HepG2 (cell line): Measurements from ENCODE around the gene THBS2. TPM values are rescaled to one million over a fixed set of nuclear protein-coding genes. Genes with fewer than 3 reads are reported as not detected.

Experiments
- ATAC-seq: fragments of 200-7000 bp; cut with Tn5 transposase; 3 replicates; pipeline ENCODE4 v1.9.1; 2020; ENCODE audit warnings: mild to moderate bottlenecking, moderate library complexity
- BruUV-seq: library from RNA; stranded (reverse); fragments of 400-500 nt; replicated peaks from 2 replicates; lab custom pipeline; 2021; lab: Mats Ljungman, UMichigan
- CTCF ChIA-PET: fragments of 300-600 bp; formaldehyde crosslinking; extraction: SDS; loops from one replicate; lab custom pipeline; 2021; ENCODE audit warnings: low total read pairs, inconsistent platforms, low intra/inter-chr PET ratio; lab: Yijun Ruan, JAX
- POLR2A ChIA-PET: fragments of 350-600 bp; sonication (Branson Sonifier 250); formaldehyde crosslinking; loops from one replicate; lab custom pipeline; 2020; ENCODE audit warnings: antibody characterized with exemption, inconsistent platforms; lab: Yijun Ruan, JAX
- DNase-seq: peaks from one replicate; pipeline ENCODE4 v3.0.0-alpha.2; 2015; ENCODE audit warnings: low spot score
- FAIRE-seq: peaks from 3 replicates; lab custom pipeline; 2011; peaks lifted over from hg19 to GRCh38; lab: Jason Lieb, UNC
- H2AFZ ChIP-seq: one replicate; pipeline ENCODE4 v1.6.1; 2011; ENCODE audit warnings: low read length, inconsistent platforms
- H3K27ac ChIP-seq: fragments of 300-600 bp; 3 replicates; pipeline ENCODE4 v1.8.0; 2011; ENCODE audit warnings: mixed run types, mild to moderate bottlenecking, mixed read lengths, low read length, inconsistent platforms; ENCODE audit not compliant: insufficient read depth; ENCODE audit errors: extremely low read length
- H3K27me3 ChIP-seq, 2 experiments: fragments of 200-600 bp in 1 of 2; 2 replicates in 1 of 2; 3 replicates in 1 of 2; pipeline versions ENCODE4 v1.6.0 to v1.8.0; 2011; ENCODE audit warnings: low read length in 2 of 2, mild to moderate bottlenecking in 2 of 2, moderate library complexity in 2 of 2, inconsistent platforms in 1 of 2; ENCODE audit not compliant: insufficient read depth in 2 of 2, control insufficient read depth in 1 of 2
- H3K36me3 ChIP-seq, 2 experiments: fragments of 200-600 bp in 1 of 2; replicated peaks in 1 of 2; 2 replicates in 1 of 2; 3 replicates in 1 of 2; pipeline versions ENCODE4 v1.5.1 to v1.8.0; 2011; ENCODE audit warnings: low read length in 2 of 2, inconsistent platforms in 1 of 2; ENCODE audit not compliant: insufficient read depth in 2 of 2, control insufficient read depth in 1 of 2
- H3K4me1 ChIP-seq: 2 replicates; pipeline ENCODE4 v1.5.1; 2012; ENCODE audit warnings: low read length, inconsistent platforms; ENCODE audit not compliant: insufficient read depth
- H3K4me2 ChIP-seq: 2 replicates; pipeline ENCODE4 v1.6.0; 2011; ENCODE audit warnings: low read depth, low read length, inconsistent platforms
- H3K4me3 ChIP-seq, 3 experiments: fragments of 200-600 bp in 1 of 3; sonication (generic), shearing (Covaris generic) in 1 of 3; replicated peaks in 1 of 3; 2 replicates each; pipeline ENCODE4 v1.5.1; 2011 to 2016; ENCODE audit warnings: low read length in 3 of 3, inconsistent platforms in 2 of 3, low read depth in 2 of 3, mild to moderate bottlenecking in 2 of 3, control low read depth in 1 of 3, mixed read lengths in 1 of 3; ENCODE audit not compliant: insufficient read depth in 1 of 3
- H3K79me2 ChIP-seq: one replicate; pipeline ENCODE4 v1.6.1; 2011; ENCODE audit warnings: low read length, inconsistent platforms; ENCODE audit not compliant: insufficient read depth
- H3K9ac ChIP-seq: 2 replicates; pipeline ENCODE4 v1.6.0; 2011; ENCODE audit warnings: mild to moderate bottlenecking, low read depth, low read length, inconsistent platforms; ENCODE audit not compliant: insufficient read depth
- H3K9me3 ChIP-seq: 2 replicates; pipeline ENCODE4 v1.5.1; 2012; ENCODE audit warnings: mild to moderate bottlenecking, low read length
- H4K20me1 ChIP-seq: 2 replicates; pipeline ENCODE4 v1.6.0; 2011; ENCODE audit warnings: inconsistent platforms, mild to moderate bottlenecking, low read length, moderate library complexity; ENCODE audit not compliant: insufficient read depth
- ELF1 ChIP-seq: sonication (generic); formaldehyde crosslinking; IDR thresholded peaks from 2 replicates; pipeline ENCODE4 v1.4.0; 2020; ENCODE audit warnings: missing genetic modification reagents
- MATR3 ChIP-seq: sonication (generic); formaldehyde crosslinking; IDR thresholded peaks from 2 replicates; pipeline ENCODE4 v1.4.0; 2020; ENCODE audit warnings: missing genetic modification reagents
- MLLT10 ChIP-seq: sonication (generic); formaldehyde crosslinking; IDR thresholded peaks from 2 replicates; pipeline ENCODE4 v1.4.0; 2020; ENCODE audit warnings: missing genetic modification reagents
- PRDM4 ChIP-seq: sonication (generic); formaldehyde crosslinking; IDR thresholded peaks from 2 replicates; pipeline ENCODE4 v1.9.0; 2021; ENCODE audit warnings: missing genetic modification reagents, borderline replicate concordance
- REPIN1 ChIP-seq: sonication (generic); formaldehyde crosslinking; IDR thresholded peaks from 2 replicates; pipeline ENCODE4 v1.8.0; 2022; ENCODE audit warnings: missing genetic modification reagents, low read depth, mild to moderate bottlenecking, borderline replicate concordance
- TBX2 ChIP-seq: sonication (generic); formaldehyde crosslinking; IDR thresholded peaks from 2 replicates; pipeline ENCODE4 v1.5.0; 2020; ENCODE audit warnings: missing genetic modification reagents, mild to moderate bottlenecking, borderline replicate concordance
- ZNF576 ChIP-seq: sonication (generic); formaldehyde crosslinking; IDR thresholded peaks from 2 replicates; pipeline ENCODE4 v1.4.0; 2020; ENCODE audit warnings: mild to moderate bottlenecking, missing genetic modification reagents
- WGBS: methylation state at CpG from one replicate; pipeline ENCODE4 v1.1.6; 2017; ENCODE audit warnings: low lambda C conversion rate; 5-methylcytosine and 5-hydroxymethylcytosine counted together
- in situ Hi-C: cut with HindIII; loops from 2 replicates; pipeline ENCODE4 v1.10.0; 2017; ENCODE audit warnings: low pct_unique_long_range_greater_than_20kb; ENCODE audit not compliant: extremely low pct_ligation_motif_present
- intact Hi-C: fragments of 100-400 bp; cut with micrococcal nuclease; formaldehyde crosslinking; loops from one replicate; pipeline ENCODE4 v1.10.0; 2022; ENCODE audit not compliant: unreplicated experiment
- polyA plus RNA-seq, 8 experiments: library from polyadenylated mRNA; depleted of rRNA in 3 of 8; stranded (reverse) in 7 of 8; unstranded in 1 of 8; fragments of >200 nt; fragmentation: Illumina TruSeq in 4 of 8; extraction: Trizol in 4 of 8; gene quantifications; 2 replicates each; pipeline versions ENCODE4 v1.2.1 to v1.2.3, GENCODE V29; 2011 to 2016; ENCODE audit warnings: low read depth in 4 of 8, missing spikeins in 1 of 8, mixed read lengths in 1 of 8; ENCODE audit not compliant: insufficient read depth in 1 of 8
- total RNA-seq, 5 experiments: library from RNA; depleted of rRNA; stranded (reverse); fragments of >200 nt; fragmentation: Illumina TruSeq; extraction: Trizol; gene quantifications; 2 replicates each; pipeline ENCODE4 v1.2.3, GENCODE V29; 2016; ENCODE audit warnings: low read depth in 1 of 5
- TF ChIP-seq, protein P1 (sequence below): sonication (generic); formaldehyde crosslinking; IDR thresholded peaks from 2 replicates; pipeline ENCODE4 v1.8.1; 2023; ENCODE audit warnings: mild to moderate bottlenecking, missing genetic modification reagents, borderline replicate concordance
- TF ChIP-seq, protein P2 (sequence below): IDR thresholded peaks from 2 replicates; pipeline ENCODE4 v1.6.1; 2016; ENCODE audit warnings: mild to moderate bottlenecking
- TF ChIP-seq, protein P3 (sequence below): sonication (generic); formaldehyde crosslinking; IDR thresholded peaks from 2 replicates; pipeline ENCODE4 v1.5.0; 2020; ENCODE audit warnings: mild to moderate bottlenecking, missing genetic modification reagents, moderate library complexity

The THBS2 gene
- total and polyA plus RNA-seq, 2 of the 13 experiments (the other 11 are each of a cell fraction or from before 2014, with no cell fraction given) = 0.12 to 0.15 TPM

GRCh38 chr6:169224716-169225115 lies 28.9 kb downstream of the THBS2 start:
- 61% methylated on average over 9 of the region's 9 CpGs for WGBS
- Histone ChIP-seq H3K27me3 (peaks cover 6 to 47% of the 10 kb centered on the region in 2 experiments; a peak in 4 of 5 replicates), H3K4me2 (no peak overlapping the region), H4K20me1 (no peaks in the 10 kb centered on the region), H3K4me1 (peaks cover 9% of the 10 kb centered on the region; the same call in 1 of the 2 replicates), H3K79me2 (no peaks in the 10 kb centered on the region), H3K9ac (no peak overlapping the region), H2AFZ (no peak overlapping the region), H3K27ac (no peak overlapping the region), H3K9me3 (no peaks in the 10 kb centered on the region), H3K4me3 (no peak overlapping the region), H3K36me3 (no peaks in the 10 kb centered on the region)
- DNase-seq = no peak
- intact Hi-C loops = no loop called here
- POLR2A ChIA-PET = no interaction called here
- FAIRE-seq = no peak
- TF ChIP-seq, protein P1, sequence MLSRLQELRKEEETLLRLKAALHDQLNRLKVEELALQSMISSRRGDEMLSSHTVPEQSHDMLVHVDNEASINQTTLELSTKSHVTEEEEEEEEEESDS = no peak
- no peak for TF ChIP-seq TBX2 (CRISPR knock-in tag)
- TF ChIP-seq ZNF576 (CRISPR knock-in tag) = no peak
- TF ChIP-seq PRDM4 (CRISPR knock-in tag) = no peak
- TF ChIP-seq, protein P2, sequence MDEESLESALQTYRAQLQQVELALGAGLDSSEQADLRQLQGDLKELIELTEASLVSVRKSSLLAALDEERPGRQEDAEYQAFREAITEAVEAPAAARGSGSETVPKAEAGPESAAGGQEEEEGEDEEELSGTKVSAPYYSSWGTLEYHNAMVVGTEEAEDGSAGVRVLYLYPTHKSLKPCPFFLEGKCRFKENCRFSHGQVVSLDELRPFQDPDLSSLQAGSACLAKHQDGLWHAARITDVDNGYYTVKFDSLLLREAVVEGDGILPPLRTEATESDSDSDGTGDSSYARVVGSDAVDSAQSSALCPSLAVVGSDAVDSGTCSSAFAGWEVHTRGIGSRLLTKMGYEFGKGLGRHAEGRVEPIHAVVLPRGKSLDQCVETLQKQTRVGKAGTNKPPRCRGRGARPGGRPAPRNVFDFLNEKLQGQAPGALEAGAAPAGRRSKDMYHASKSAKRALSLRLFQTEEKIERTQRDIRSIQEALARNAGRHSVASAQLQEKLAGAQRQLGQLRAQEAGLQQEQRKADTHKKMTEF (CRISPR knock-in tag) = no peak
- no peak for TF ChIP-seq ELF1 (CRISPR knock-in tag)
- no peak for TF ChIP-seq REPIN1 (CRISPR knock-in tag)
- no peak for TF ChIP-seq MLLT10 (CRISPR knock-in tag)
- TF ChIP-seq MATR3 (CRISPR knock-in tag) = no peak
- TF ChIP-seq, protein P3, sequence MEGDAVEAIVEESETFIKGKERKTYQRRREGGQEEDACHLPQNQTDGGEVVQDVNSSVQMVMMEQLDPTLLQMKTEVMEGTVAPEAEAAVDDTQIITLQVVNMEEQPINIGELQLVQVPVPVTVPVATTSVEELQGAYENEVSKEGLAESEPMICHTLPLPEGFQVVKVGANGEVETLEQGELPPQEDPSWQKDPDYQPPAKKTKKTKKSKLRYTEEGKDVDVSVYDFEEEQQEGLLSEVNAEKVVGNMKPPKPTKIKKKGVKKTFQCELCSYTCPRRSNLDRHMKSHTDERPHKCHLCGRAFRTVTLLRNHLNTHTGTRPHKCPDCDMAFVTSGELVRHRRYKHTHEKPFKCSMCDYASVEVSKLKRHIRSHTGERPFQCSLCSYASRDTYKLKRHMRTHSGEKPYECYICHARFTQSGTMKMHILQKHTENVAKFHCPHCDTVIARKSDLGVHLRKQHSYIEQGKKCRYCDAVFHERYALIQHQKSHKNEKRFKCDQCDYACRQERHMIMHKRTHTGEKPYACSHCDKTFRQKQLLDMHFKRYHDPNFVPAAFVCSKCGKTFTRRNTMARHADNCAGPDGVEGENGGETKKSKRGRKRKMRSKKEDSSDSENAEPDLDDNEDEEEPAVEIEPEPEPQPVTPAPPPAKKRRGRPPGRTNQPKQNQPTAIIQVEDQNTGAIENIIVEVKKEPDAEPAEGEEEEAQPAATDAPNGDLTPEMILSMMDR = no peak
- CTCF ChIA-PET = no interaction called here
- no peak for ATAC-seq
- BruUV-seq = no TSS peak
- in situ Hi-C loops = no loop called here
